HG03108 (cell line): ENCODE measurements around the gene DNPEP.
A peak's percentile ranks its signal among the peaks of the same experiment; 100 is the strongest.

Experiments used
- ATAC-seq: cut with Tn5 transposase; IDR thresholded peaks from one replicate; pipeline ENCODE4 v1.9.1; 2021; ENCODE audit warnings: moderate library complexity; ENCODE audit not compliant: unreplicated experiment

DNPEP gene

DNA sequence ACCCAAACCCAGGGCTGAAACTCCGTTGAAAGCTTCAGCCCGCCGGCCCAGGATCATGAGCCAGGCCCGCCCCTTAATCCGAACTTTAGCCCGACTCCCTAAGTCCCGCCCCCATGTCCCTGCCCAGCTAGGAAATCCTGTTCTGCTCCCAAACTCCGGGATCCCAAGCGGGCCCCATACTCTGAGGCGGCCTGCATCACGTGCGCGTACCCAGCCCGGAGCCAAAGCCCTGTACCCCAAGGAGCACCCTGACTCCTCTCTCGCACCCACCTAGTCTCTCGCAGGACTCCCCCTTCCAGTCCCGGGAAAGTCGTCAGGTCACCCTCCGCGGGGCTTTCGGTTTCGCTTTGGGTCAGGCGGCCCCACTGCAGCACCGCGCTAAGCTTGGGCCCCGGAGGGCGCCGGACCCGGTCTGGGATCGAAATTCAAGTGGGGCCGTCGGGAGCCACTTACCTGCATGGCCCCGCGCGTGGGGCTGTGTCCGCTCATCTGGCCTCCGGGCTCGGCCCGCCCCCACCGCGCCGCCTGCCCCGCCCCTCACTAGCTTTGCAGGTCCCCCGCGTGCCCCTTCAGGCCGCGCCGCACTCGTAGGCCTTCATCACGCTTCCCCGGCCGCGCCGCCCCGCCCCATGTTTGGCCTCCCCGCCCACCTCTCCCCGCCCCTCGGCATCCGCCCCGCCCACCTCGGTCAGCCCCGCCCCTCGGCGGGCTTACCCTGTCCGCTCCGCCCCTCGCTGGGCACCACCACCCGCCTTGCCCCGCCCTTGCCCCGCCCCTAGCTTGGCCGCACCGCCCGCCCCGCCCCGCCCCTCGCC lies at the start of gene DNPEP:
TSS of gene DNPEP (minus strand) at position 607 of the 815 bp plus-strand sequence. CDS start at position 489, 118 bp downstream.
- peak; percentile 47 for ATAC-seq

DNA sequence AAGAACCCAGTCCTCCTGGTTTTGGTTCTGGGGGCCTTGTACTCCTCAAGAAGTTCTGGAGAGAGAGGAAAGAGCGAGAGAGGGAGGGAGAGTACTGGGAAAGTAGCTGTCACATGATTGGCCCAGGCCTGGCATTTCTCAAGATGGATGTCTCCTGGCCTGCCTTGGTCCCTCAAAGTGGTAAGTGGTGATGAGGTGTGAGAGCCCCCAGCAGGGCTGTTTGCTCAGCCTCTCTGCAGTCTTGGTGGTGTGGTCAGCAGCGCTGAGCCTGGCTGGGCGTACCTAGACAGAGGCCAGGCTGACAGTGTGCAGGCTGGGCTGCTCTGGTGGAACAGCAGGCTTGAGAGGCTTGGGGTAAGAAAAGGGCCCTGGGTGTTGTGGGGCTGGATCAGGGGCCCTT lies 49.4 kb upstream of the DNPEP start:
- ATAC-seq, result no peak

GRCh38 chr2:219436491-219436890 lies 48.8 kb upstream of the DNPEP start:
- ATAC-seq, result no peak

DNA sequence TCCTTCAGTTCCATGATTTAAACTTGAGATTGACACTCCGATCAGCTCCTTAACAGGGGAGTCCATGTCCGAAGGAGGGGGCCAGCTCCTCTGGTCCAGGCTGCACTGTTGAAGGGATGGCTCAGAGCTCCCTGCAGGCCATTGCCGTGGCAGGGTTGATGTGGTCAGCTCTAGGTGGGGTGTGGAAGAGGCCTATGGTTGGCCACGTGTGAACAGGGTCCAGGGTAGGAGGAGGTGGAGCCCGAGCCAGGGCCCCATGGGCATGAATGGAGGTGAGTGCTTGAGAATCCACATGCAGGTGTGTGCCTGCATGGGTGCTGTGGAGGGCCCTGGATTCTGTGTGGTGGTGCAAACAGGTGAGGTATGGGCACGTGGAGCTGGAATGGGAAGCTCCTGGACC lies 48.0 kb upstream of the DNPEP start:
- no peak for ATAC-seq

DNA sequence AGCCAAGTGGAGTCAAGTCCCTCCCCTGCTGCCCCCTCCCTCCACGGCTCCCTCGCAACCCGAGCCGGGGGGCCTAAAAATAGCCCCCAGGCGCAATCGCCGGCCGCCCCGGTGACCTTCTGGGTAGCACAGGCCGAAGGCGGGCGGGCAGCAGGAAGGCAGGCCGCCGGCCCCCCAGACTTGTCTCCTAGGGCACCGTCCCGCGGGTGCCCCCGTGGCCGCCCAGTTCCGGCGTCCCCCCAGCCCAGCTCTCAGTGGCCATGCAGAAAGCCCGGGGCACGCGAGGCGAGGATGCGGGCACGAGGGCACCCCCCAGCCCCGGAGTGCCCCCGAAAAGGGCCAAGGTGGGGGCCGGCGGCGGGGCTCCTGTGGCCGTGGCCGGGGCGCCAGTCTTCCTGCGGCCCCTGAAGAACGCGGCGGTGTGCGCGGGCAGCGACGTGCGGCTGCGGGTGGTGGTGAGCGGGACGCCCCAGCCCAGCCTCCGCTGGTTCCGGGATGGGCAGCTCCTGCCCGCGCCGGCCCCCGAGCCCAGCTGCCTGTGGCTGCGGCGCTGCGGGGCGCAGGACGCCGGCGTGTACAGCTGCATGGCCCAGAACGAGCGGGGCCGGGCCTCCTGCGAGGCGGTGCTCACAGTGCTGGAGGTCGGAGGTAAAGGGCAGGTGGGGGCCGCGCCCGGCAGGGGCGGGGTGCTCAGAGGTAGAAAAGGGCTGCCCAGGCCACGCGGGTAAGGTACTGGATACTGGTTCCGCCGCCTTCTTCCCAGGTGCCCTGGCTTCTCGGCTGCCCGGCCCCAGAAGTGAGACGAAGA lies 47.2 kb upstream of the DNPEP start, which contains the start of gene SPEG:
TSS of gene SPEG (plus strand) at position 126 of the 808 bp plus-strand sequence. CDS start at position 261, 135 bp downstream.
- no peak for ATAC-seq

DNA sequence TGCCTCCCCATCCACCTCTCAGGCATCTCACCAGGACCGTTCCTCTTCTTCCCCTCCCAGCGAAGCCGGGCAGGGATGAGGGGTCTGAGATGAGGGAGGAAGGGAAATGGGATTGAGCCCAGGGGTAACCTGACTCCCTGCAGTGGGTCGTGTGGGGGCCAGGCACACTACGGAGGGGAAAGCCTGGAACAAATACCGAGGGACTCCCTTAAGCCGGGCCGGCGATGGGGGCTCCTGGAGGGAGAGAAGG lies 46.7 kb upstream of the DNPEP start:
- ATAC-seq, result no peak

DNA sequence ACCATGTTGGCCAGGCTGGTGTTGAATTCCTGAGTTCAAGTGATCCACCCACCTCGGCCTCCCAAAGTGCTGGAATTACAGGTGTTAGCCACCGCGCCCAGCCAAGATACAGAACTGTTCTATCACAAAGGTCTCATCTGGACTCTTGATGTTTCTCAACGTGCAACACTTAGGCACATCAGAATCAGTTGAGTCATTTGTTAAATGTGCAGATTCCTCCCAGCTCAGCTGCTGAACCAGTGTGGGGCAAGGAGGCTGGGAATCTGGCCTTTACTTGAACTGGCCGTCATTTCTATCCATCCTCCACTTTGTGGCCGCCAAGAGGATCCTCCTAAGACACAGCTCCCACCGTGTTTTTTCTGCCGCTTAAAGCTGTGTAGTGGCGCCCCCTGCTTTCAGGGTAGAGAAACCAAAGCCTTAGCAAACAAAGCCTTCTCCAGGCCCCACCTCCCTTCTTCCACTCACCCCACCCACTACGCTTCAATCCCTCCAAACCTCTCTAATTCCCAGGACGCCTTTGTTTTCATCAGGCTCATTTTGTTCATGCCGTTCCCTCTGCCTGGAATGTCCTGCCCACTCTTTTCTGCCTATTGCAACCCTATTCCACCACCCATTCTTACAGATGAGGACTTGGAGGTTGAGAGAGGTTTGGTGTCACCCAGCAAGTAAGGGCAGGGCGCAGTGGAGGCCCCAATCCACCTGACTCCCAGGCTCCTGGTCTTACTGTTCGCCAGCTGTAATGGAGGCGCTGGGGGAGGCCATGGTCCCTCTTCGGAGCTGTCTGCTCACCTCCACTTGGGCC lies 46.2 kb upstream of the DNPEP start:
- ATAC-seq, result no peak

GRCh38 chr2:219430633-219431615 lies 43.2 kb upstream of the DNPEP start:
- no peak for ATAC-seq

DNA sequence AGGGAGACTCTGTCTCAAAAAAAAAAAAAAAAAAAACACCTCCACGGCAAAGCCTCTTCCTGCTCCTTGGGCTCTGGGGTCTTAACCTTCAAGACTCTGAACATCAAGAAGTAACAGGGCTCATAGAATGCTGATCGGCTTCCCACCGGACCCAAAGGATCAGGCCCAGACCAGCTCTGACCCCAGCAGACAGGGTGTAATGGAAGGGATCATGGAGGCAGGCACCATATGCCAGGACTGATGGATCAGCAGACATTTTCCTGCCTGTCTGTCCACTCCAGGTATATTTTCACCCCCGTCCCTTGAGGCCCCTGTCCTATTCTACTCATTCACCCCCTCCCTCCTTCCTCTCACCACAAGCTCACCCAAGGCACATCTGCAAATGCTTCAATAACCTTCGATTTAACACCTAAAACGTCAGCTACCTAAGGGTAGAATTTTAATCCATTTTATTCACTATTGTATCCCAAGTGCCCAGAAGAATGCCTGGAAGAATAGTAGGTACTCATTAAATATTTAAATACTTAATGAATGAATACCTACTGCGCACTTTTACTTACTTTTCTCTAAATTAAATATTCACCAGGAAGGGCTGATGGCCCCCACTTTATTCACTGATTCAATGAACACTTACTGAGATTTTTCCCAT lies 42.4 kb upstream of the DNPEP start:
- no peak for ATAC-seq

DNA sequence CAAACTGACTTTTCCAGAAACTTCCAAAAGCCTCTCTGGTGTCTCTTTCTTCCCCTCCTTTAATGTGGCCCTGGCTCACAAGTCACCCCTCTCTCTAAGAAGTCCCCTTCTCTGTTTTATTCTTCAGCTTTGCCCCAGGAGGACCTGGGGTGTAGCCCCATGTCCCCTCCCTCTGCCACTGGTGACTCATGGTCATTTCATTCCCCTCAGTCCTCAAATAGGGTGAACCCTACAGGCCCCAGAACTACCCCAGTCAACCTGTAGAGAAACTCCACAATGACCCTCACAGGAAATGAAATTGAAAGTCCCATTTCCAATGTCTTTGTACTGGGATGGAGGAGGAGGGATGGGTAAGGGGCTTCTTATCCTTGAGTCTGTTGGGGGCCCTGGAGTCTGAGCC lies 40.8 kb upstream of the DNPEP start:
- ATAC-seq, result no peak

- no peak for ATAC-seq
Measured at GRCh38 chr2:219426534-219427136, 38.9 kb upstream of the DNPEP start.

GRCh38 chr2:219426068-219426443 lies 38.3 kb upstream of the DNPEP start:
- ATAC-seq, result no peak

DNA sequence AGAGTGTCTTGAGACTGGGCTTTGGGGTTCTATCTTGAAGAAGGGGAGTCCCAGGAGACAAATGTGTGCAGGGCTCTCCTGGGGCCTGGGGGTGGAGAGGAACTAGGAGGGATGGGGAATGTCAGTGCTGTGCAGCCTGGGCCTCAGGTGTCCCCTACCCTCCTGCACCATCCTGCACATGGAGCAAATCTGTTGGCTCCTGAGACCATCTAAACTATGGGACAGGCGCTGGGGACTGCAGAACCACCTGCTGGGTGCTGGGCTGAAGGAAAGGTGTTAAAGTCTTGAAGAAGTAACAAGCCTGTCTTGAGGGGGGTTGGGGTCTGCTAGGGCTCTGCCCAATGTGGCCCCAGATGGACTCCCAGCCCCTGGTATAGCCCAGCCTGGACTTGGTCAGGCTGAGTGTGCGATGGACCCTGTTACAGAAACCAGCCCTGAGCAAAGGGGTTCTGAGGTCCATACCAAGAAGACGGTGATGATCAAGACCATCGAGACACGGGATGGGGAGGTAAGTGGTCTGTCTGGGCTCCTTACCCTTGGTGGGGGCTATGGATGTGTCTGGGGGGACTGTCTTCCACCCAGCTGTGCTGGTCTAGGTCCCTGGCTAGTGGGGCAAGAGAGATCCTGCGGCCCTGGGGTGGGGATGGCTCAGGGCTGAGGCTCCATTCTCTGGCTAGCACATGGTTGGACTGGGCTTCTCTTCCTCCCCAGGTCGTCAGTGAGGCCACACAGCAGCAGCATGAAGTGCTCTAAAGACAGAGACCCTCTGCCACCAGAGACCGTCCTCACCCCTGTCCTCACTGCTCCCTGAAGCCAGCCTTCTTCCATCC lies 37.7 kb upstream of the DNPEP start:
- no peak for ATAC-seq

DNA sequence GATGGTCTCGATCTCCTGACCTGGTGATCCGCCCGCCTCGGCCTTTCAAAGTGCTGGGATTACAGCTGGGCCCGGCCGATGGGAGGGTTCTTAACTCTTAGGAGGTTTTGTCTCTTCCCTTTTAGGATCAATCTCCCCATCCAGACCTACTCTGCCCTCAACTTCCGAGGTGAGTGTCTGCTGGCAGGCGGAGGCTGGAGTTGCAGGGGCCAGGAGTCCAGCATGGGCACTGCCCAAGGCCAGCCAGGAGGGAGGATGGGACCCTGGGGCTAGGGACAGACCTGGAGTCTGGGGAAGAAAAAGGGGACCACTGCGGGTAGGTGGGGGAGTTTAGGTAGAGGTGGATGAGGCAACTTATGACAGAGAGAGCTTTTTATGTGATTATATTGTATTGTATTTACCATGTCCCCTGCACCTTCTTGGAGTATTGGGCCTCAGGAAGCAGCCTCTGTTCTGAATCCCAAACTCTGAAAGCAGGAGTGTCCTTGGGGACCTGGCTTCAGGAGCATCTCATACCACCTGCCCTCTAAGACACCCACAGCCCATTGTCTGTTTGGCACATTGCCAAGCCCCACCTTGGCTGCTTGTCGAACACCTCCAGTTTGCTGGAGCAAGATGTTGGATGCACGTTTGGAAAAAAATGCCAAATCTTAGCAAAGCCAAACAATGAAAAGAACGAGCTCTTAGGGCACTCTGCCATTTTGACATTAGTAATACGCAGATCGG lies 36.1 kb upstream of the DNPEP start:
- ATAC-seq, result no peak

DNA sequence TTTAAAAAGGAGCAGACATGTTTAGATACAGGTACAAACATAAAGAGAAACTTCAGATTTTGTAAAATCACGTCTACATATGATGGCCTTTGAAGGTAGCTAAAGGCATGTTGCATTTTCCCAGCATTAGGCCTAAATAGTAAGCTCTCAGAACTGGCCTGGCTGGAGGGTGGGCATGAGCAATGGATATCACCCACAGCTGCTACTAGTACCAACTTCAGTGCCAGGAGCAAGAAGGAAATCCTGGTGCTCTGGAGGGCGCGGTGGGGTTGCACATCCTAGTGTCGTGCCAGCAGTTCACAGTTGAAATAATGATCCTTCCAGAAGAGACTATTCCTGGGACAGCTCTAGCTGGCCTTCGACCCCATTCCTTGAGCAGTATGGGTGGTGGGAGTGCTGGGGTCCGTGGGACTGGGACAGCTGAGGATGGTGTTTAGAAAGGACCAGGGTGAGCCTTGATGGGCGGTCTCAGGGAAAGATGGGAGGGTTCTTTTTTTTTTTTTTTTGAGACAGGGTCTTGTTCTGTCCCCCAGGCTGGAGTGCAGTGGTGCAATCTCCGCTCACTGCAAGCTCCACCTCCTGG lies 35.3 kb upstream of the DNPEP start:
- no peak for ATAC-seq

GRCh38 chr2:219421323-219421722 lies 33.6 kb upstream of the DNPEP start:
- ATAC-seq, result no peak

DNA sequence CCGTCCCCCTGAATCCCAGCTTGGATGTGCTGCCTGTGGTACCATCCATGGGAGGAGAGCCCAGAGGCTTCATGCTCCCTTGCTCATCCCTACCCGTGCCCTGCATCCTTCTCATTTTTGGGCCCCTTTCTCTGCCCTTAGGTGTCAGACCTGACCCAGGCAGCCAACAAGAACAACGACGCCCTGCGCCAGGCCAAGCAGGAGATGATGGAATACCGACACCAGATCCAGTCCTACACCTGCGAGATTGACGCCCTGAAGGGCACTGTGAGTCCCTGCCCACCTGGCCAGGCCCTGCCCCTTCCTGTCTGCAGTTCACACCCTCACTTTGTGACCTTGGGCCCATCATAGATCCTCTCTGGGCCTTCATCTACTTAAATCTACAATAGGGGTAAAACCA lies 33.0 kb upstream of the DNPEP start:
- no peak for ATAC-seq
